HG02884 (cell line): Measurements from ENCODE around the gene IFT122.

Experiments used
- ATAC-seq: cut with Tn5 transposase; IDR thresholded peaks from one replicate; pipeline ENCODE4 v1.9.1; 2021; ENCODE audit warnings: mild to moderate bottlenecking, moderate library complexity; ENCODE audit not compliant: unreplicated experiment

IFT122 gene

DNA sequence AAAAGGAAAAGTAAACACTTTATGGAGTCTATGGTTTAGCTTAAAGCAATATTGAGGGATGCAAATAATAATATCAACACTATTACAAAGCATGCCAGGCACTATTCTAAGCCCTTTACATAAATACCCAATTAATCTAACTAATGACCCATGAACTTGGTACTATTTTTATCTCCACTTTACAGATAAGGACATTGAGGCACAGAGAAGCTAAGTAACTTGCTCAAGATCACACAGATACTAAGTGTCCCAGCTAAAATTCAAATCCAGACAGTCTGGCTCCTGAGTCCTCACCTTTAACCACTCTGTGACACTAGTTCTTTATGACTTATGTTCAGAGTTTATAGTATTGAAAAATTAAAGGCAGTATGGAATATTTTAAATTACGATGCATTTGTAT lies 5.9 kb upstream of the IFT122 start:
- no peak for ATAC-seq

DNA sequence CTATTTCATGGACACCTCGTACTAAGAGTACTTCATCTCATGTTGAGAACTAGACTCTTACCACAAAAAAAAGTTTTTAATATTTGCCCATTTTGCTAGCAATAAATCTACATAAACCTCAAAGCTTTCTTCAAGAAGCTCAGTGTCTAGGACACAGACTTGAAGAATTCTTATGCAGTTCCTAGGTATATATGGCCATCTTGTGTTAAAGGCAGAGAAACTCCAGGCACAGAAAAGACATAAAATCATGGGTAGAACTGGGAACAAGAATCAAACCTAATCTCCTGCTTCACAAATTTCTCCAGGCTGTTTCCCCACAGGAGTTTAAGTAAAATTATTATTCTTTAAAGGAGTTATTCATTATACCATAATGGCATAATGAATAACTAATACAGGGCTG lies 4.7 kb upstream of the IFT122 start:
- ATAC-seq, result no peak

DNA sequence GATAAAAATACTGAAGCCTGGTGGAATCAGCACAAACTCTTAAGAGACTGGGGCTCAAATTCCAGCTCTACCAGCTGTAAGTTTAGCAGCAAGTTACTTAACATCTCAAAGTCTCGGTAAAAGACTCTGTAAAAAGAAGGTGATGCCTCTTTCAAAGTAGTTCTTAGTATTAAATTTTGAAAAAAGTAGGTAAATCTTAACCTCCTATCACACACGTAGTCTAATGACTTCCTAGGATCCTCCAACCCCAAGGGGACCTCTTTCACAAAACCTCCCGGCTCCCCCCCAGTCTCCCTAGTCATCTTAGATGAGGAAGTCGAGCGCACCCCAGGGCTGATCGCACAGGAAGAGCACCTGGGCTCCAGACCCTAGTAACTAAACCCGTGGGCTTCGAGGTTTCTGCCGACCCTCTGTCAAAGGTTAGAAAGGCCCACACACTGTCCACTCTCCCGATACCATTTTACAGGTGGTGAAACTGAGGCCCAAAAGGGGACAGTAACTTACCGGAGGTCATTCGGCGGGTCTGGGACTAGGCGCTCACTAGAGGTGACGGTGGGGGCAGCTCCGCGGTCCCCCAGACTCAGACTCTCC lies 703 bp upstream of the IFT122 start:
- ATAC-seq, result no peak

DNA sequence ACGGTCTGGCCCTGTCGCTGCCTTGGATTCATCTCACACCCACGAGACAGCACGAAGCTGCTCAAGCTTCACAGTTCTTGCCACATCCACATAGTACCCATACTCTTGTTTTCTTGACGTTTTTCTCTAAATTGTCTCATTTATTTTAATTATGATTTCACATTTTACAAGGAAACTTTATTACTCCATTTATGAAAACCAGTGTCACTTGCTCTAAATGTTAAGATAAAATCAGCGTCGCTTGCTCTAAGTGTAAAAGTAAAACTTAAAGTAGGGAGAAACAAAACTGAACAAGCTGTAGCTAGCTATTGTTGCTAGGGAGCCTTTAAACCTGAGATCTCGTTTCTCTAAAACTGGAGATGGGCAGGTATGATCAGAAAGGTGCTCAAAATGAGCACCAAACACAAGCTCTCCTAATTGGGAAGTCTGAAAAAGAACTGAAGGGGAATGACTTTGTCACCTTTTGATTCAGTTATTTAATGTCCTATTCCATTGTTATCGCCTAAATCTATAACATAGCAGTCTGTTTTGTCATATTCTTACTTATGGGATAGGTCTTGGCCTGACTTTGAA lies 680 bp downstream of the IFT122 start:
- peak; percentile 26 for ATAC-seq

DNA sequence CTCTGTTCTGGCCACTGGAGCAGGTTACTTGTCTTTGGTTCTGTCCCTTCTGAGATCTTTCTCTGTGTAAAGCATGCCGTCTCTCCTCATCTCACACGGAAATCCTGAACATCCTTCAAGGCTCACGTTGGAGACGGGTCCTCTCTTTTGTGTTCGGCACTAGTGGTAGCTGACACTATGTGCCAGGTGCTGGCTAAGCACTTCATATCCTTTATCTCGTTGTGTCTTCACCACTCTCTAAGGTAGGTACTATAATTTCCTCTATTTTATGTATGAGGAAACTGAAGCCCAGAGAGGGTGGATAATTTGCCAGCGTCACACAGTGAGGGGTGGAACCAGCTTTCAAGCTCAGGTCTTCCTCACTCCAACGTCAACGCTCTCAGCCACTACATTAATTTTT lies 1.2 kb downstream of the IFT122 start:
- no peak for ATAC-seq

DNA sequence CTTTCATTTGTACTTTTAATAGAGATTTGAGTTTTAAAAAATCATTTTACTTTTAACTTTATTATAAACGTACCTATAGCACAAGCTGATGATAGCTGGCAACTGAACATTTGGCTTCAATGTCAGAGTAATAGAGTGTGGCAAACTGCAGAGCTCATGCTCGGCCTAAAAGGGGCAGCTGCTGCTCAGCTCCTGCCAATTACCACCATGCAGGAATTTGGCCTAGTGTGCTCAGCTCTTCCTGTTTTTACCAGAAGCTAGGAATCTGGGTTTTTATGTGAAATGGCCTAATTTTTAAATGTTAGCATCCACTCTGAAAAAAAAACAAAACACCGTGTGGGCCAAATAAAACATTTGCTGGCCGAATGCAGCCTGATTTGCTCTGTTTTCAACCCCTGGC lies 1.8 kb downstream of the IFT122 start:
- ATAC-seq, result no peak

DNA sequence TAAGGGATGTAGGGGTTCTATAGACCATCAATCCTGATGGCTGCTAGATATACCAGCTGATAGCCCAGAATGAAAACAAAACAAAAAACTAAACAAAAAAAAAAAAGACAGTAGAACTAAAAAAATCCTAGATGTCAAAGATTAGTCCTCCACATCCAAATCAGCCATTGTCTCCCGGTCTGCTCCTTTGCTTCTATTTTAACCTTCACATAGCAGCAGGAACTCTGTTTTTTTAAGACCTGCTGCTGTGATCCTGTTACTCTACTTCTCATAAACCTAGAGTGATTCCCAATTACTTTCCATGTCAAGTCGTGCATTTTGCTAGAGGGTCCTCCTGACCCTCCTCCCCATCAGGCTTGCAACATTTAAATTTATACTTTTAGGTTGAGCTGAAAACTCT lies 2.5 kb downstream of the IFT122 start:
- no peak for ATAC-seq

DNA sequence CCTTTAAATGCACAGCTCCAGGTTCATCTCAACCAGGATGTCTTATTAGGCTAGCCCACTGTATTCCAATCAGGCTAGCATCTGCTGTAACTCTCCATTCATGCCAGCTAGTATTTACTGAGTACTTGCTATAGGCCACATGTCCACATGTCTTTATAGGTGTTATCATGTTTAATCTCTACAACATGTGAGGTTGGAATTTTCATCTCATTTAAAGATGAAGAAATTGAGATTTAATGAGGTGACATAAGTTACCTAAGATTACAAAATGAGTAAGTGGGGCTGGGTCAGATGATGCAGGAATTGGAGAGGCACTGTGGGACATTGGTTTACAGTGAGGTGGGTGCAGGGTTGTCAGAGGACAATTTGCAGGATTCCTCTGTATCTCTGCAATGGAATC lies 2.9 kb downstream of the IFT122 start:
- ATAC-seq, result no peak

DNA sequence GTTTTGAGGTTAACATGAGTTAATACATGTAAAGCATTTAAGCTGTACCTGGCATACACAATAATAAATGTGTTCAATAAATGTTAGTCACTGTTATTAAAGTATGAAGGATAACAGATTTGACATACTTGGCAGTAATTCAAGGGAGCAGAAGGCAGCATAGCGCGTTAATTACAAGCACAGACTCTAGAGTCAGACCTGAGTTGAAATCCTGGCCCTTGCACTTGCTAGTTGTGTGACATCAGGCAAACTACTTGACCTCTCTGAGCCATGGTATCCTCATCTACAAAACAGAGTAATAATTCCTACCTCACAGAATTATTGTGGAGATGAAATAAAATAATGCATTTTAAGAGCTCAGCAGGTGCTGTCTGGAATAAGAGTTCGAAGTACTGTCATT lies 5.4 kb downstream of the IFT122 start:
- ATAC-seq, result no peak

DNA sequence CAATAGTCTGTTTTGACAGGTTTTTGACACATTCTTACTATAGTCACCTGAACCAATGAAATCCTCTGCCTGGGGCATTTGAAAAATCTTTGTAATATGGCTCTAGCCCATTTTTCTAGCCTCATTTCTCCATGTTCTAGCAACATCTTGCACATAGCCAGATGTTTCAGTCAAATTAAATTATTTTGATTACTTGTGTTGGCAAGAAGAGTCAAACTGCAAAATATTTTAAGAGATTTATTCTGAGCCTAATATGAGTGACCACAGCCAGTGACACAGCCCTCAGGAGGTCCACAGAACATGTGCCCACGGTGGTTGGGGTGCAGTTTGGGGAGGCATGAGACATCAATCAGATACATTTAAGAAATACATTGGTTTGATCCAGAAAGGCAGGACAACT lies 6.9 kb downstream of the IFT122 start:
- ATAC-seq, result no peak

DNA sequence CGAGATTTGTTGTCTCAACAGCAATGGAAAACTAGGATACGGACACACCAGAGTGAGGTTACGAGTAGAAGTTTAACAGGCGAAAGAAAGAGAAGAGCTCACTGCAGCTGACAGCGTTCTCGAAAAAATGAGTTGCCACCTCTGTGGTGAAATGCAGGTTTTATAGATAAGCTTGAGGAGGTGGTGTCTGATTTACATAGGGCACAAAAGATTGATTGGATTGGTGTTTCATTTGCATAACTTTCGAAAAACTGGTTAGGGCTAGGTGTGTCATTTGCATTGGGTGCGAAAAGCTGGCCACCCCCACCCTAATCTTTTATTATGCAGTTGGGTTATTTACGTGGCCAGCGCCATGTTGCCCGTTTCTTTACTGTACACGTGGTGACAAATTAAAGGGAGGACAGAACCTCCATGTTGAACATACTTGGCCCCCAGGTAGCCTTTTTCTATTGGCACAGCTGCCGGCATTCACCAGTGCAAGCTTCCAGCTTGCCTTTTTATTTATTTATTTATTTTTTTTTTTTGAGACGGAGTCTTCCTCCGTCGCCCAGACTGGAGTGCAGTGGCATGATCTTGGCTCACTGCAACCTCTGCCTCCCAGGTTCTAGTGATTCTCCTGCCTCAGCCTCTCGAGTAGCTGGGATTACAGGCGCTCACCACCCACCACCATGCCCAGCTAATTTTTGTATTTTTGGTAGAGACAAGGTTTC lies 8.3 kb downstream of the IFT122 start:
- ATAC-seq, result no peak

DNA sequence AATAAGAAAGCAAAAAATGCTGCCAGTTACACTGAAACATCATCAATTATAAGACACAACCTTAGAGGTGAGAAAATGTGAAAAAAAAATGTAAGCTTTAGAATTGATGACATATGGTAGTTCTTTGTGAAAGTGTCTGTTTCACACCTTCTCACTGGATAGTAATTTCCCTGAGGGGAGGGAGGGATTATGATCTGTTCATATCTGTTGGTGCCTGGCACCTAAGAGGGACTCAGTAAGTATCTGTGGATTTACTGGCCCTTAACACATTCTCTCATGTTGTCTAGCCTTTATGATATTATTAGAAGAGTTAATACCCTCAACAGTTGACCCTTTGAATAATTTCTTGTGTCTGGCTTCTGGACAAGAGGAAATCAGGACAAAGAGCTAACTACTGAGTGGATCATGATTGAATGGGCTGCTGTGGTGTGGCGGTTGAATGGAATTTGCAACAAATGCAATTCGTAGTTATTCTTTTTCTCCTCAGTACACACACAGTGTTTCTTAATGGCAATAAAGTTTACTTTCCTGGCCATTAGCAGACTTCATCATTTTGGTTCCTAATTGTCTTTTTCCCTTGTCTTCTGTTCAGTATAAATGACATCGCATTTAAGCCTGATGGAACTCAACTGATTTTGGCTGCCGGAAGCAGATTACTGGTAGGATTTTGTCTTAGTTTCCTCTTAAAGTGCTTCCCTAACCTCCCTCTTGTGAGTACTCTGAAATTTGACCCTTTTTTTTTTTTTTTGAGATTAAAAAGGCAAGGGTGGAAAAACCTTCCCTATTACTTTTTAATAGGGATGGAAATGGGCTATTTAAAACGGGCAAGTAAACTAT lies 9.5 kb downstream of the IFT122 start:
- ATAC-seq, result no peak

DNA sequence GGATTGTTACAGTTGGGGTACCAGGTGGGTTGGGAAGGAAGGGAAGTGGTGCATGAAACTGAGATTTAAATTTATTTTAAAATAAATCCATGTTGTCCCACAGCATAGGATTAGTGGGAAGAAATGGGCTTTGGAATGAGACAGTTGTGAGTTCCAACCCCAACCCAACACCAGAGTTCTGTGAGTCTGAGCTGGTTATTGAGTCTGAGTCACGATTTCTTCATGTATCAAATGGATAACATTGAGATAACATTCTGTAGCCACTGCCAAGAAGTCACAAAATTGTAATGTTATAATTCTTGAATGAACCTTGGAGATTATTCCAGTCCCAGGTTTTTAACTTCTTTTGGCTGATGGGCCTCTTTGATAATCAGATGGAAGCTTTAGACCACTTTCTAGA lies 13.7 kb downstream of the IFT122 start:
- no peak for ATAC-seq

DNA sequence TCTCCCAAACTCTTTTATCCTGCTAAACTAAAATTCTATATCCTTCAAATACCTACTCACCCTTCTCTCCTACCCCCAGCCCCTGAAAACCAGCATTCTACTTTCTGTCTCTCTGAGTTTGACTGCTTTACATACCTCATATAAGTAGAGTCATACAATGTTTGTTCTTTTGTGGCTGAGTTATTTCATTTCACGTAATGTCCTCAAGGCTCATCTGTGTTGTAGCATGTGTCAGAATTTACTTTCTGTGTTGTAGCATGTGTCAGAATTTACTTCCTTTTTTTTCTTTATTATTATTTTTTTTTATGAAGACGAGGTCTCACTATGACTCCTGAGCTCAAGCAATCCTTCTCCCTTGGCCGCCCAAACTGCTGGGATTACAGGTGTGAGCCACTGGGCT lies 20.1 kb downstream of the IFT122 start:
- no peak for ATAC-seq

DNA sequence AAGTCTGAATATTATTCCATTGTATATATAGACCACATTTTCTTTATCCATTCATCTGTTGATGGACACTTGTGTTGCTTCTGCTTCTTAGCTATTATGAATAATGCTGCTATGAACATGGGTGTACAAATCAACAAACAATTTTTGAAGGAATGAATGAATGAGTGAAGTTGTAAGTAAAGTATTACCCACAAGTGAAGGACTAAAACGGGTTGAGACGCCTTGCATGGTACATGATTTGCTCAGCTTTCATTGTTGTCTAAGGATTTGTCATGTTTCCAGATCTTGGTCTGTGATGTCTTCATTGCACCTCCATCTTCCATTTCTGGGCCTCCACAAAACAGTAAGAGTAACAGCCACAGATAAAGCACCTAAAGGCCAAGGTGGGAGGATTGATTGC lies 20.5 kb downstream of the IFT122 start:
- no peak for ATAC-seq

DNA sequence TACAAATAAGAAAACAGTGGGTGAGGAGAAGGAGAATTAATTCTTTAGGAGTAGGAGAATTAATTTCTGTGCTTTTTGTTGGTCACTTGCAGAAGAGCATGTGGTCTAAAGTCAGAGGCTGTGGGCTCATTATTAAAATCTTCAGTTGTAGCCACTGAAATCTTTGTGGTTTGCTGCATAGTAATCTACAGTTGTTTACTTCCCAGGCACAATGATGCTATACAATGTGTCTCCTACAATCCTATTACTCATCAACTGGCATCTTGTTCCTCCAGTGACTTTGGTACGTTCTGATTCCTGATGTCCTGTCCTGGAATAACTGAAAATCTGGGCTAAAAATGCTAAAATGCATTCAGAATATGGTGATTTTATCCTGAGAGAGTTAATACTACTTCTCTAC lies 21.0 kb downstream of the IFT122 start:
- no peak for ATAC-seq

DNA sequence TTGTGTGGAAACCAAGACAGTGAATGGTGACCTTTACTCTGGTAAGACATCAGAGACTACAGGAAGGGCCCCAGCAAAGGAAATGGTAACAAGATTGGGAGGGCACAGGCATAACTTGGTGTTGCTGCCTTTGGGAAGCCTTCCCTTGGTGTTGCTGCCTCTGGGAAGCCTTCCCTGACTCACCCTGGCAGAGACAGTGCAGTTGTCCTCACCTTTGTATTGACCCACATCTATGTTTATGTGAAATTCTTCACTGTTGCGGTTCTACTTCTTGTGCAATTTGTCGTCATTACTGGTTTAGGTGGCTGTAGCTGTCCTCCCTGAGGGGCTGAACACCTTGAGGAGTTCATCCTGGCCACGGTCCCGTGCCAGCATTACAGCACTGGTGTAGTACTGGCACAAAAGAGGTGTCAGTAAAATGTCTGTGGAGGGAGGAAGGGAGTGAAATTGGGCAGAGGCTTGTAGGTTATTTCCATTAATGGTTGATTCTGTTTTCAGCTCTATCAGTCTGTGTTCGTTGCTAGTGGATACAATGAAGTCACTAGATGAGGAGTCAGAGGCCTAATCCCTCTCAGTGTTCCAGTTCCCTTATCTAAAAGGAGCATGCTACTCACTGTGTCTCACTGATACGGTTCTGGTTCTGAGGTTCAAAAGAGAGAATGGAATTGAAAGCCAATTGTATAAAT lies 21.6 kb downstream of the IFT122 start:
- no peak for ATAC-seq

DNA sequence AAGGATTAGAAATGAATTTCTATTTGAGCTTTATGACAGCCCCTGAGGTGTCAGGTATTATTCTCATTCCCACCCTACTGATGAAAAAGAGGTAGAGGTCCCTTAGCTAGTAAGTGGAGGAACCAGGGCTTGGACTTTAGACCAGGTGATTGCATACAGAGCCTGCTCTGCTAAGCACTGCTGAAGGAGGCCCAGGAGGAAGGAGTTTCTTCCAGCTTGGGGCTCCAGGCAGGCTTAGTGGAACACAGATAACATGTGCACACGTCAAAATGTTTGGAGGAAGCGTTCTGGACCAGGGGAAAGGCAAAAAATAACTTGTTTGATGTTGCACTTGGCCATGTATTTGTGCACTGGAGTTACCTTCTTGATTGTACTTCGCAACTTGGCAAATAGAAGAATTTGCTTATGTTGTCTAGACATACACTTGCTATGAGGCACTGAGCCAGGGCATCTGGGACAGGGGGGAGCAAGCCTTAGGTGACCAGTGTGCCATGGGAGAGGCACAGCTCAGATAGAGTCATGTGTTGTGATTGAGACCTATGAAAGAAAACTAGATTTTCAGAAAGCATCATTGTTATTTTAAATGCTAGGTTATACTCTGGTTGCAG lies 22.4 kb downstream of the IFT122 start:
- no peak for ATAC-seq

DNA sequence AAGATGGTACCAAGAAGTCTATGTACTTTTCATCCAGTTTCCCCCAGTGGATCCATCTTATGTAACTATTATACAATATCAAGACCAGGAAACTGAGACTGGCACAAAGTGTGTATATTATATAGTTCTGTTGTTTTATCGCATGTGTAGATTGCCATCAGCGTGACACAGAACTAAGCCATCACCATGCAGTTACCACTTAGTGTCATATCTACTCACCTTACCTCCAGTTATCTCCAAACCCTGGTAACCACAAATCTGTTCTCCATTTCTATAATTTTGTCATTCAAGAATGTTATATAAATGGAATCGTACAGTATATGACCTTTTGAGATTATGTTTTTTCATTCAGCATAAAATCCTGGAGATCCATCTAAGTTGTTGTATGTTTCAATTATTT lies 23.1 kb downstream of the IFT122 start:
- no peak for ATAC-seq

DNA sequence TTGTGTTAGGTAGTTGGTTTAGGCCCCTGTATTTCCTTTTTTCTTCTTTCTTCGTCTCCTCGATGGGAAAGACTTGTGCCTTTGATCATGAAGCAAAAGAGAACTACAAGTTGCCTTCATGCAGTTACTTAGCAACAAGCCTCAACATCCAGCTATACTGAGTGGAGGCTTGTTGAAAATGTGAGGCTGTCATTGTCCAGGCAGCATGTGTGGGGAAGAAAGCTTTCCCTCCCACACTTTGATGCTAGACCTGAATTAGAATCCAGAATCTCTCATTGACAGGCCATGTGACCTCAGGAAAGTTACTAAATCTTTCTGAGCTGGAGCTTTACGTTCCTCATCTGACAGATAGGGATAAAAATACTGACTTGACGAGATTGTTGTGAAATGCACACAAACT lies 23.7 kb downstream of the IFT122 start:
- no peak for ATAC-seq

DNA sequence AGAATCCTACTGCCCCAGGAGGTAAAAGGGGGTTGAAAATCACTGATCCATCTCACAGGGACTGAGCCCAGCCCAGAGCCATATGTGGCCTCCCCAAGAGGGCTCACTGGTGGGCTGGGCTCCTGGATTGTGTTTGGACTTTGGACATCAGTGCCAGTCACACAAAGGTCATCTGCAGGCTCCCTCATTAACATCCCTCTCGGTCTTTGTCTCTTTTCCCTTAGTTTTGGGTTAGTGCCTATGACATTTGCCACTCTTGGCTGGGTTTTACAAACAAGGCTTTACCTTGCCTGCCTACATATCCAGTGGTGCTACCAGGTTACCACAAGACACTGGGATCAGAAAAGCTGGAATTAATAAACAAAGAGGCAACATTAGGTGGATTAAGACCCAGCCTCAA lies 27.9 kb downstream of the IFT122 start:
- no peak for ATAC-seq
